OCI-LY7 (cell line): ENCODE measurements around the gene MOBP. TPM values are rescaled to one million over a fixed set of nuclear protein-coding genes. Genes with fewer than 3 reads are reported as not detected.

Experiments
- BruUV-seq: library from RNA; stranded (reverse); fragments of 400-500 nt; replicated peaks from 2 replicates; lab custom pipeline; 2021; lab: Mats Ljungman, UMichigan
- CTCF ChIA-PET: fragments of 300-600 bp; sonication (Branson Sonifier 250); formaldehyde crosslinking; loops from one replicate; lab custom pipeline; 2022; ENCODE audit warnings: antibody characterized with exemption; ENCODE audit not compliant: unreplicated experiment; lab: Charles Lee
- POLR2A ChIA-PET: fragments of 300-600 bp; sonication (Branson Sonifier 250); formaldehyde crosslinking; loops from one replicate; lab custom pipeline; 2022; ENCODE audit warnings: antibody characterized with exemption; lab: Charles Lee
- DNase-seq: peaks from one replicate; pipeline ENCODE4 v3.0.0-alpha.2; 2015; ENCODE audit warnings: low spot score
- H2AFZ ChIP-seq: fragments of 200-600 bp; sonication (generic), shearing (Covaris generic); 2 replicates; pipeline ENCODE4 v1.6.1; 2014; ENCODE audit warnings: mild to moderate bottlenecking, antibody characterized with exemption, low read length, moderate library complexity
- H3K27ac ChIP-seq: fragments of 200-600 bp; sonication (generic); 2 replicates; pipeline ENCODE4 v1.5.1; 2014; ENCODE audit warnings: mixed run types, low read depth, mild to moderate bottlenecking, moderate library complexity, low read length, inconsistent platforms; ENCODE audit not compliant: poor library complexity, severe bottlenecking
- H3K36me3 ChIP-seq: fragments of 200-600 bp; sonication (generic); 2 replicates; pipeline ENCODE4 v1.6.1; 2014; ENCODE audit warnings: mild to moderate bottlenecking, antibody characterized with exemption, low read length, moderate library complexity, mixed read lengths; ENCODE audit not compliant: insufficient read depth
- H3K4me1 ChIP-seq: fragments of 200-600 bp; sonication (generic); 2 replicates; pipeline ENCODE4 v1.5.1; 2014; ENCODE audit warnings: mild to moderate bottlenecking, low read length; ENCODE audit not compliant: insufficient read depth, poor library complexity, severe bottlenecking
- H3K4me2 ChIP-seq: fragments of 200-600 bp; sonication (generic); 2 replicates; pipeline ENCODE4 v1.6.1; 2014; ENCODE audit warnings: mild to moderate bottlenecking, low read length
- H3K4me3 ChIP-seq: fragments of 200-600 bp; sonication (generic); 2 replicates; pipeline ENCODE4 v1.5.1; 2014; ENCODE audit warnings: mild to moderate bottlenecking, low read depth, low read length; ENCODE audit not compliant: poor library complexity, severe bottlenecking
- H3K79me2 ChIP-seq: fragments of 200-600 bp; sonication (generic); 2 replicates; pipeline ENCODE4 v1.6.1; 2016; ENCODE audit warnings: low read depth, mild to moderate bottlenecking, low read length, moderate library complexity, mixed read lengths; ENCODE audit not compliant: insufficient read depth
- H3K9me2 ChIP-seq: fragments of 200-600 bp; sonication (generic); 2 replicates; pipeline ENCODE4 v1.6.1; 2016; ENCODE audit warnings: mild to moderate bottlenecking, low read length, mixed read lengths; ENCODE audit not compliant: insufficient read depth
- H3K9me3 ChIP-seq: fragments of 200-600 bp; sonication (generic); 2 replicates; pipeline ENCODE4 v1.6.1; 2014; ENCODE audit warnings: mild to moderate bottlenecking, mixed run types, low read length, mixed read lengths
- H4K20me1 ChIP-seq: fragments of 200-600 bp; sonication (generic); 2 replicates; pipeline ENCODE4 v1.6.1; 2014; ENCODE audit warnings: mild to moderate bottlenecking, antibody characterized with exemption, low read length, moderate library complexity, mixed read lengths; ENCODE audit not compliant: insufficient read depth
- EZH2phosphoT487 ChIP-seq: fragments of 200-600 bp; sonication (generic); IDR thresholded peaks from 2 replicates; pipeline ENCODE4 v1.6.1; 2018; ENCODE audit warnings: low read depth, borderline replicate concordance, mild to moderate bottlenecking, mixed run types, antibody characterized with exemption, low read length, moderate library complexity, mixed read lengths
- intact Hi-C: fragments of 100-400 bp; cut with micrococcal nuclease; formaldehyde crosslinking; loops from one replicate; pipeline ENCODE4 v1.10.0; 2022; ENCODE audit not compliant: unreplicated experiment
- total RNA-seq, 2 experiments: library from RNA; depleted of rRNA in 1 of 2; stranded (reverse); fragments of >200 nt in 1 of 2; shearing (Covaris generic) in 1 of 2; gene quantifications; 2 replicates each; pipeline ENCODE4 v1.2.3, GENCODE V29; 2014 to 2022
- TF ChIP-seq, protein P1 (sequence below): fragments of 200-600 bp; sonication (generic); conservative IDR thresholded peaks from 2 replicates; pipeline ENCODE4 v1.5.1; 2014; ENCODE audit warnings: mild to moderate bottlenecking, antibody characterized with exemption, low read length, moderate library complexity, mixed read lengths

Gene MOBP
- total RNA-seq, 2 experiments from 2014 or later, result not detected

DNA sequence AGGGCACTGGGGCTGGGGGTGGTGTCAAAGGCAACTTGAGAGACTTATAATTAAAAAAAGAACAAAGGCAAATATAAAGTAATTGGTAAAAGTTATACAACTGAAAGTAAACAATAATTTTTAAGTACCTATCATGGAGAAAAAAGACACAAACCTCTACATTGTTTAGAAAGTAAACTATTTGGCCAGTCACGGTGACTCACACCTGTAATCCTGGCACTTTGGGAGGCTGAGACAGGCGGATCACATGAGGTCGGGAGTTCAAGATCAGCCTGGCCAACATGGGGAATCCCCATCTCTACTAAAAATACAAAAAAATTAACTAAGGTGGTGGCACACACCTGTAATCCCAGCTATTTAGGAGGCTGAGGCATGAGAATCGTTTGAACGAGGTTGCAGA is 35.1 kb upstream of the MOBP start:
- DNase-seq, result no peak
- no peak overlapping the region for H3K27ac ChIP-seq
- H3K9me2 ChIP-seq, result no peaks in the 10 kb centered on the region
- intact Hi-C loops, result no loop called here
- H4K20me1 ChIP-seq, result no peaks in the 10 kb centered on the region
- TF ChIP-seq, protein P1, sequence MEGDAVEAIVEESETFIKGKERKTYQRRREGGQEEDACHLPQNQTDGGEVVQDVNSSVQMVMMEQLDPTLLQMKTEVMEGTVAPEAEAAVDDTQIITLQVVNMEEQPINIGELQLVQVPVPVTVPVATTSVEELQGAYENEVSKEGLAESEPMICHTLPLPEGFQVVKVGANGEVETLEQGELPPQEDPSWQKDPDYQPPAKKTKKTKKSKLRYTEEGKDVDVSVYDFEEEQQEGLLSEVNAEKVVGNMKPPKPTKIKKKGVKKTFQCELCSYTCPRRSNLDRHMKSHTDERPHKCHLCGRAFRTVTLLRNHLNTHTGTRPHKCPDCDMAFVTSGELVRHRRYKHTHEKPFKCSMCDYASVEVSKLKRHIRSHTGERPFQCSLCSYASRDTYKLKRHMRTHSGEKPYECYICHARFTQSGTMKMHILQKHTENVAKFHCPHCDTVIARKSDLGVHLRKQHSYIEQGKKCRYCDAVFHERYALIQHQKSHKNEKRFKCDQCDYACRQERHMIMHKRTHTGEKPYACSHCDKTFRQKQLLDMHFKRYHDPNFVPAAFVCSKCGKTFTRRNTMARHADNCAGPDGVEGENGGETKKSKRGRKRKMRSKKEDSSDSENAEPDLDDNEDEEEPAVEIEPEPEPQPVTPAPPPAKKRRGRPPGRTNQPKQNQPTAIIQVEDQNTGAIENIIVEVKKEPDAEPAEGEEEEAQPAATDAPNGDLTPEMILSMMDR, result no peak
- no peak for TF ChIP-seq EZH2phosphoT487
- H2AFZ ChIP-seq, result no peak overlapping the region
- no peaks in the 10 kb centered on the region for H3K9me3 ChIP-seq
- no TSS peak for BruUV-seq
- no peaks in the 10 kb centered on the region for H3K4me1 ChIP-seq
- H3K4me3 ChIP-seq, result no peak overlapping the region
- ChIA-PET POLR2A (interaction anchor here (0.6 kb wide), 1 partner anchor 734 kb away, joined by 3 read pairs; no protein-coding TSS in a partner anchor), CTCF (no interaction called here)
- no peaks in the 10 kb centered on the region for H3K79me2 ChIP-seq
- H3K4me2 ChIP-seq, result no peak overlapping the region
- no peaks in the 10 kb centered on the region for H3K36me3 ChIP-seq

DNA sequence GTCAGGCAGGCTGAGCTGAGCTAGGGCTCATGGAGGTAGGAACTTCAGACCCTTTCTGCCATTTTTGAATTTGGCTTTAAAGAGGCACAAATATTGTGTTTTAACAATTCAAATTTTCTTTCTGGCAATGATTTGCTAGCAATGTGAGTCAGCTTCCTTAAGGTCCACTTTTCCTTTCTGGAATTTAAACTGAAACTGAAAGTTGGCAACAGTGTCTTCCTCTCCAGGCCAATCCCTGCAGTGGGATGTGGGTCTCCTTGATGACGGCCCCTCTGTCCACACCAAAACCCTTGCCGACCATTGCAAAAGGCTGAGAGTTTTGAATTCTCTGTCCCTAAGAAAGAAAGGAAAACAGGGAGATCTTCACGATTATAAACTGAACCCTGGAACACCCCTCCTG is 33.8 kb upstream of the MOBP start:
- H3K4me3 ChIP-seq, result no peak overlapping the region
- H3K9me2 ChIP-seq, result no peaks in the 10 kb centered on the region
- H3K36me3 ChIP-seq, result no peaks in the 10 kb centered on the region
- no peak overlapping the region for H3K27ac ChIP-seq
- TF ChIP-seq EZH2phosphoT487, result no peak
- TF ChIP-seq, protein P1, result no peak
- intact Hi-C loops, result no loop called here
- H3K79me2 ChIP-seq, result no peaks in the 10 kb centered on the region
- H4K20me1 ChIP-seq, result no peaks in the 10 kb centered on the region
- H3K9me3 ChIP-seq, result no peaks in the 10 kb centered on the region
- ChIA-PET POLR2A (no interaction called here), CTCF (no interaction called here)
- no TSS peak for BruUV-seq
- no peak for DNase-seq
- no peak overlapping the region for H3K4me2 ChIP-seq
- no peaks in the 10 kb centered on the region for H3K4me1 ChIP-seq
- no peak overlapping the region for H2AFZ ChIP-seq

DNA sequence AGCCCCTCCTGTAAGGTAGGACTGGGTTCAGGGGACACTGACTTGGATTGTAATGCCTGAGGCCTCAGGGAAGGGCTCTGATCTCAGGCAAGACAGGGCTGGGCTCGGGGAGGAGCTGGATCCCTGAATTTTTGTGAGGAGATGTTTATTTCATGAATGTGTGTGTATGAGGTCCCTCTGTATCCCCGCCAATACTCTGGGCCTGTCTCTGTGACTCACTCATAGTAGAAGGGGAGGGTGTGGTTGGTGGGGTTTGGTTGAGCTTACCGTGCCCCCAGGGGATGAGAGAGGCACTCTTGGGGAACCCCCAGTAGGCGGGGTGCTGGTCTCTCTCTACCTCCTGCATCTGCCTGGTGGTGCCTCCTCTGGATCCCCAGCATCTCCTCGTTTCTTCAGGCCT is 32.9 kb upstream of the MOBP start:
- no peaks in the 10 kb centered on the region for H4K20me1 ChIP-seq
- H3K4me1 ChIP-seq, result no peaks in the 10 kb centered on the region
- intact Hi-C loops, result no loop called here
- no peak overlapping the region for H3K4me3 ChIP-seq
- no peaks in the 10 kb centered on the region for H3K36me3 ChIP-seq
- no peak for DNase-seq
- POLR2A ChIA-PET, result interaction anchor here (0.6 kb wide), 1 partner anchor 355 kb away, joined by 5 read pairs; no protein-coding TSS in a partner anchor
- CTCF ChIA-PET, result interaction anchor here (0.7 kb wide), 1 partner anchor 120 kb away, joined by 3 read pairs; no protein-coding TSS in a partner anchor
- no peaks in the 10 kb centered on the region for H3K9me3 ChIP-seq
- no TSS peak for BruUV-seq
- H3K9me2 ChIP-seq, result no peaks in the 10 kb centered on the region
- no peak for TF ChIP-seq EZH2phosphoT487
- TF ChIP-seq, protein P1, result no peak
- no peak overlapping the region for H3K27ac ChIP-seq
- H3K4me2 ChIP-seq, result no peak overlapping the region
- no peak overlapping the region for H2AFZ ChIP-seq
- no peaks in the 10 kb centered on the region for H3K79me2 ChIP-seq
